ENCODE results near the gene NTRK2.

Gene NTRK2

DNA sequence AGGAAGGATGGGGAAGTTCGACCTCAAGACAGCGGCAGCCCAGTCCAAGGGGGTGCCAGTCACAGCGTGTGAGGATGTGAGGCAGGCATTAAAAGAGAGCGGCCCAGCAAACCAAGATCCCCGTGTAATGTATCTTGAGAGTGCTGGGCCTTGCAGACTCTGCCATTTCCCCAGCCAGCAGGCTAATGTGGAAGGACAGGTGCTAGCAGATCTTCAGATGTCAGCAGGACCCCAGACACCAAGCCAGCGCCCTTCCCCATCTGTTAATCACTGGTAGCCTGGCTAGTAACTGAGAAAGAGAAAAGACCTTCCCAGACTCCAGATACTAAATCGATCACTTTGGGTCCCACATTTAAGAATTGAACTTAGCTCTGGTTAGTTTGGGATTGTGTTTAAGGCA, 62.2 kb downstream of the NTRK2 start:
- in situ Hi-C loops (cut with MboI; ENCODE audit: low sequenced_read_pairs): no loop called here

GRCh38 chr9:84736081-84736480, 66.6 kb downstream of the NTRK2 start:
- in situ Hi-C loops (cut with MboI; ENCODE audit: low sequenced_read_pairs): no loop called here

GRCh38 chr9:84736536-84736935, 67.0 kb downstream of the NTRK2 start:
- in situ Hi-C loops (cut with MboI; ENCODE audit: low sequenced_read_pairs): no loop called here

DNA sequence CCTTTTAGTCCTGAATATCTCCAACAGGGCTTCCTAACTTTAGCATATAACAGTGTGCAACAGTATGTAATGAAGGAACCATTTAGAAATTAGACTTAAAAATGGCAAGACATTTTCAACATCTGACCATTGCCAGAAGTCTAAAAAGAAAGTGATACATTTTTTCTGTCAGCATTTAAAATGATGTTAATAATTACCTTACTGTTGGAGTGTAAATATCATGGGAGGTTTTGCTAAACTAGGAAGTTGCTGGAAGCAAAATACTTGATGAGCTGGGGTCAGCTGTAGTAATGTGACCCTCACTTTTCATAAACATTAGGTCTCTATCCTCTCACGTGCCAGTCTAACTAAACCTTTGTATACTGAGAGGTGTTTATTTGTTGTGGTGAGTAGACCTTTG, 68.8 kb downstream of the NTRK2 start:
- in situ Hi-C loops (cut with MboI; ENCODE audit: low sequenced_read_pairs): no loop called here

- in situ Hi-C loops (cut with MboI; ENCODE audit: low sequenced_read_pairs): no loop called here
Observed at GRCh38 chr9:84742261-84742660, 72.7 kb downstream of the NTRK2 start.

GRCh38 chr9:84744195-84744594, 74.7 kb downstream of the NTRK2 start:
- in situ Hi-C loops (cut with MboI; ENCODE audit: low sequenced_read_pairs): no loop called here

DNA sequence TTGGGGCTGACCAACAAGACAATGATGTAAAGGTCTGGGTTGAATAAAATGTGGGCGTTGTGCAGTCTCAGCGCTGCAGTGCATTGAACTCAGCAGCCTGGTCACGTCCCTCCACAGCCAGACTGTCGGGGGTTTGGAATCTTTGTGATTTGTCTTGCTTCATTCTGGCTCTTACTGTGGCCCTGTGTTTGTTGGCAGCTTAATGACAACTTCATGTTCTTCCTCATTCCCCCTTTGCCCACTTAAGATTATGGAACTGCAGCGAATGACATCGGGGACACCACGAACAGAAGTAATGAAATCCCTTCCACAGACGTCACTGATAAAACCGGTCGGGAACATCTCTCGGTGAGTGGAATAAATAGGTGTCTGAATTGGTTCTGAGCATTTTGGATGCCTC, 75.2 kb downstream of the NTRK2 start:
- in situ Hi-C loops (cut with MboI; ENCODE audit: low sequenced_read_pairs): no loop called here

GRCh38 chr9:84748112-84748511, 78.6 kb downstream of the NTRK2 start:
- in situ Hi-C loops (cut with MboI; ENCODE audit: low sequenced_read_pairs): no loop called here

GRCh38 chr9:84750152-84750865, 80.8 kb downstream of the NTRK2 start:
- in situ Hi-C loops (cut with MboI; ENCODE audit: low sequenced_read_pairs): no loop called here

- in situ Hi-C loops (cut with MboI; ENCODE audit: low sequenced_read_pairs): no loop called here
Observed at GRCh38 chr9:84751921-84752320, 82.4 kb downstream of the NTRK2 start.

- in situ Hi-C loops (cut with MboI; ENCODE audit: low sequenced_read_pairs): no loop called here
Observed at GRCh38 chr9:84754461-84754860, 84.9 kb downstream of the NTRK2 start.

DNA sequence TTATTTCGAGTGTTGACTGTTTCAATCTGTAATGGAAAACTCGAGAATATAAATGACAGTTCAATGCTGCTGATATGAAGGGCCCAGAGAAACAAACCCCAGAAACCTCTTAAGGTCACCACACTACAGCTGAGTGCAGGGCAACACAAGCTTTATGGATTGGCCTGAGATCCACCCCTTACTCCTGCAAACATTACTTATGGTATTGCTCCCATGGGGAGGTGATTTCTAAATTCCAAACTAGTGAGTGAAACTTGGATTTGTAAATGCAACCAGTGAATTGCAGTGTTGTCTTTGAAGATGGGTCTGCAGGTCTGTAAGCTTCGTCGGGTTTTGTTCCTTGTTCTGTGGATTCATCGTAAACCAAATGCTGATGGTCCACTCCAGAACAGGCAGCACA, 85.4 kb downstream of the NTRK2 start:
- in situ Hi-C loops (cut with MboI; ENCODE audit: low sequenced_read_pairs): no loop called here

DNA sequence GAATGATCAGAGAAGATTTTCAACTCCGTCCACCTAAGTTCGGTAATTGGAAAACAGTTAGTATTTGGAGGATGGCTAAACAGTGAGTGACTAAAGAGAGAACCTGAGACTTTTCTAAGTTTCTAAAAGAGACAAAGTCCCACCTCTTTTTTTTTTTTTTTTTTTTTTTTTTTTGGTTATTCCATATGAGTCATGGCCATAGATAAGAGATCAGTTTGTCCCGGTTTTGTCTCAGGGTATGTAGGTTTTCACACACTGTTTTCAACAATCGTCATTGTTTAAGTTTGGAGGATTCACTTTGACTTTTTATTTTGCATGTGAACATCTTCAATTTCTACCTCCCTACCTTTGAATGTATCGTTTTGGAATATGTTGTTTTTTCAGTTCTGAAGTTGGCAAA, 85.9 kb downstream of the NTRK2 start:
- in situ Hi-C loops (cut with MboI; ENCODE audit: low sequenced_read_pairs): no loop called here

DNA sequence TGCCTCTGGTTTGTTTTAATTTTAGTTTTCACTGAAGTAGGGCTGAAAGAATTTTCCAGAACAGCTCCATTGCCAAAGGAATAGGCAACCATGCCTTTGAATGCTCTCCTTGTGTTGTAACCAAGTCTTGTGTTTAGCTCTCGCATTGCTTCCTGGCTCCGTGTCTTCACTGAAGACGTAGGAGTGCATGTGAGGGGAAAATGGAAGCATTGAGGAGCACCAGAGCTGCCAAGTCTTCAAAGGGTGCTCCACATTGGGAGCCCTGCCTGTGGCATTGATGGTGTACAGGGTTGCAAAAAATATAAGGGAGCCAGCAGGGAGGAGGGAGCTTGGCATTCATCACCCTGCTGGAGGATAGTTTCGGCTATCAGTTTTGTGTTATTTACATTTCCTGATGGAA, 86.6 kb downstream of the NTRK2 start:
- in situ Hi-C loops (cut with MboI; ENCODE audit: low sequenced_read_pairs): no loop called here

GRCh38 chr9:84756731-84757130, 87.2 kb downstream of the NTRK2 start:
- in situ Hi-C loops (cut with MboI; ENCODE audit: low sequenced_read_pairs): no loop called here

DNA sequence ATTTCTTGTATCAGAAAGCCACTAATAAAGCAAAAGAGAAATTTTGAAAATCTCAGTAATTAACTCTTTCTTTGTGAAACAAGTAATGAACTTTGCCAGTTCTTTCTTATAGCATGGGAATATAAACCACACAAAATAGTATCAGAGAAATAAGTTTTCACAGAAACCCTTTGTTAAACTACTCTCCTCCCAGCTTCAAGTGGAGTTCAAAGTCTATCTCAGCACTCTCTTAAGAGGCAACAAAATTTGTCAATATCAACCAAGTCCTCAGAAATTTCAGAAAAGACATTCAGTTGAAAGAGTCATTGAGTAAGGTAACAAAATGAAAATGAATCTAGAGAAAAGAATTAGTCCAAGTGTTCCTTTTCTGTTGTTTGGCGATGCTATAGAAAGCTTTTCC, 89.3 kb downstream of the NTRK2 start:
- in situ Hi-C loops (cut with MboI; ENCODE audit: low sequenced_read_pairs): no loop called here

GRCh38 chr9:84759300-84759750, 89.8 kb downstream of the NTRK2 start:
- in situ Hi-C loops (cut with MboI; ENCODE audit: low sequenced_read_pairs): no loop called here

- in situ Hi-C loops (cut with MboI; ENCODE audit: low sequenced_read_pairs): no loop called here
Observed at GRCh38 chr9:84759804-84760203, 90.3 kb downstream of the NTRK2 start.

- in situ Hi-C loops (cut with MboI; ENCODE audit: low sequenced_read_pairs): no loop called here
Observed at GRCh38 chr9:84761137-84761808, 91.7 kb downstream of the NTRK2 start.

DNA sequence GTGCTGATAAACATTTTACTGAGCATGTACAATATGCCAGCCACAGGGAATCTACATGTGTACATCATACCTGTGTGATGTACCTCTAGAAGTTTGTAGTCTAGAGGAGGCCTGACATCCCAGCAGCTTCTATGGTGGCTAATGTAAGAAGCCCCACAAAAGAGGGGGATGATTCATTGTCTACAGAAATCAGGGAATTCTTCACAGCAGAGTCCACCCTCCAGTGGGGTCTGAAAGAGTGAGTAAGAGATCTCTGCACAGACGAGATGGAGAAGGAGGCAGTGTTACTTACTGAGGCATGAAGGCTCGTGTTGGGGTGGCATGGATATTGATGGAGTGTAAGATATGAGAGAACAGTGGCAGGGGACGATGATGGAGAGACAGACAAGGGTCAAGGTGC, 103.0 kb downstream of the NTRK2 start:
- in situ Hi-C loops (cut with MboI; ENCODE audit: low sequenced_read_pairs): no loop called here

DNA sequence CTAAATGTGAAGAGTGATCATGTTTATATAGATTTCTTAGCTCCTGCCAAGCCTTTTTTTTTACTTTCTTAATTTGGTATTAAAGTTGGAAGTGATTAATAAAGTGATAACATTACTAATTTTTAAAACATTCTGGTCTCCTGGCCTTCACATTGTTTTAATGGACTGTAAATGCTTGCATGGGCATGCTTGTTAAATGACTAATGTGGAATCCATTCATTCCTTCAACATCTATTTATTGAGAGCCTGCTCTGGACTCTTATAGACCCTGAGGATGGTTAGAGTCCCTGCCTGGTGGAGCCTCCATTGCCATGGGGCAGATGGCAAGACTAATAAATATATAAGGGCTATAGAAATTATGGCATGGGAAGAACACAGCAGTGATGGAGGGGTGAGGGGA, 103.5 kb downstream of the NTRK2 start:
- in situ Hi-C loops (cut with MboI; ENCODE audit: low sequenced_read_pairs): no loop called here

DNA sequence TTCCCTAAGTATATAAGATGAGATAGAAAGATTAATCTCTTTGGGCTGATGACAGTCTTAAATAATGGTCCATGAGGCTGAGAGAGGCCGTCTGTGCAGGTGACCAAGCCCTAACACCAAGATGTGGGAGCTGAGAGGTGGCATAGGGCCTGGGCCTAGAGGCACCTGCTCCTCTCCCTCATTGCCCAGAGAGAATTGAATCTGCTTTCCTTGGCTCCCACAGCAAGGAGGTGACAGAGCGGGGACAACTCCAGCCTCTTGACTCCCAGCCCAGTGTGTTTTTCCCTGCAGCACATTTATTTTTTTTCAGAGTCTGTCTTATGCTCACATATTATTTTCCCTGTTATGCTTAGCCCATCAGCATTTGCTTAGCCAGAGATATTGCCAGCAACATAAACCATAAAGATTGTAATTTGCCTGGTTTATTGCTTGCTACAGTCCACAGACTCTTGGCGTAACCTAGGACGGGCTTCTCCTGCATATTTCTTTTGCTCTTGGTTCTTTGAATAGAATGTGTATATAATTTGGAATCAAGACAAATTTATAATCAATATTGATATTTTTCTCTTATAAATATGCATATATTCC, 105.6 kb downstream of the NTRK2 start:
- in situ Hi-C loops (cut with MboI; ENCODE audit: low sequenced_read_pairs): no loop called here
